Ishikawa (cell line): Measurements from ENCODE around the gene C16orf74.

Experiments used
- CEBPB ChIP-seq: IDR thresholded peaks from 2 replicates; pipeline ENCODE4 v1.6.1; 2012
- CREB1 ChIP-seq: IDR thresholded peaks from 2 replicates; pipeline ENCODE4 v1.6.1; 2012; ENCODE audit warnings: low read depth
- EGR1 ChIP-seq: IDR thresholded peaks from 2 replicates; pipeline ENCODE4 v1.6.1; 2012
- EP300 ChIP-seq: IDR thresholded peaks from 2 replicates; pipeline ENCODE4 v1.6.1; 2012; ENCODE audit warnings: borderline replicate concordance
- FOXM1 ChIP-seq: IDR thresholded peaks from 2 replicates; pipeline ENCODE4 v1.6.1; 2012; ENCODE audit warnings: low read depth, borderline replicate concordance
- NFIC ChIP-seq: IDR thresholded peaks from 2 replicates; pipeline ENCODE4 v1.6.1; 2012
- RAD21 ChIP-seq: IDR thresholded peaks from 2 replicates; pipeline ENCODE4 v1.6.1; 2012; ENCODE audit warnings: low read depth
- TAF1 ChIP-seq: IDR thresholded peaks from 2 replicates; pipeline ENCODE4 v1.6.1; 2012; ENCODE audit warnings: low read depth, mild to moderate bottlenecking
- TCF12 ChIP-seq: IDR thresholded peaks from 2 replicates; pipeline ENCODE4 v1.6.1; 2012; ENCODE audit warnings: low read depth
- TEAD4 ChIP-seq: IDR thresholded peaks from 2 replicates; pipeline ENCODE4 v1.6.1; 2012
- YY1 ChIP-seq: IDR thresholded peaks from 2 replicates; pipeline ENCODE4 v1.6.1; 2012; ENCODE audit warnings: low read depth
- ZBTB7A ChIP-seq: IDR thresholded peaks from 2 replicates; pipeline ENCODE4 v1.6.1; 2012; ENCODE audit warnings: low read depth
- TF ChIP-seq, protein P1 (sequence below): IDR thresholded peaks from 2 replicates; pipeline ENCODE4 v1.6.1; 2012
- TF ChIP-seq, protein P2 (sequence below): IDR thresholded peaks from 2 replicates; pipeline ENCODE4 v1.6.1; 2012
- TF ChIP-seq, protein P3 (sequence below): IDR thresholded peaks from 2 replicates; pipeline ENCODE4 v1.6.1; 2012; ENCODE audit warnings: low read depth, mild to moderate bottlenecking

Gene C16orf74

DNA sequence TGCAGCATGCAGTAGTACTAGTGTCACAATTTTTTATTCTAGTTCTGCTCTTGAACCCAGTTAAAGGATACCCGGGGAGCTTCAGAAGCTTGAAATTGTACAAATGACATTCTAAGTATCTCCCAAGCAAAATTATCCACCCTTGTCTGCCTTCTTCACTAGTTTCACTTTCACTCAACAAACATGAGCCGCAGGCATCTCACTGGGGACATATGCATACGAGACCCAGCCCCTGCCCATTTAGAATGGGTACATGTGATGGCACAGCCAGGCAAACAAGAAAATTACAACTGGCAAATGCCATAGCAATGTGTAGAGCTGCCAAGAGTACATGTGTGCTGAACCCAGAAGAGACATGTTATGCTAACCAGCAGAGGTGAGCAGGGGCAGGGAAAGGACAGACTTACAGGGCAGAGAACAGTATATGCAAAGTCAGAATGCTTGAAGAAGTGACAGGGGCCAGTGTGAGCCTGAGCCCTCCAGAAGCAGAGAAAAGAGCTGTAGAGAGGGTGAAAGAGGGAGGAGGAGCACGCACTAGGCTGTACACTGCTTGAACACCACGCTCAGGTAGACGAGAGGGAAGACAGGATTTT, 70.4 kb downstream of the C16orf74 start:
- TF ChIP-seq EP300 (no peak), TEAD4 (no peak), RAD21 (no peak), TAF1 (no peak), EGR1 (no peak), CEBPB (no peak), FOXM1 (no peak), TCF12 (no peak), CREB1 (no peak), ZBTB7A (no peak), NFIC (no peak), YY1 (no peak)
- TF ChIP-seq, protein P1, sequence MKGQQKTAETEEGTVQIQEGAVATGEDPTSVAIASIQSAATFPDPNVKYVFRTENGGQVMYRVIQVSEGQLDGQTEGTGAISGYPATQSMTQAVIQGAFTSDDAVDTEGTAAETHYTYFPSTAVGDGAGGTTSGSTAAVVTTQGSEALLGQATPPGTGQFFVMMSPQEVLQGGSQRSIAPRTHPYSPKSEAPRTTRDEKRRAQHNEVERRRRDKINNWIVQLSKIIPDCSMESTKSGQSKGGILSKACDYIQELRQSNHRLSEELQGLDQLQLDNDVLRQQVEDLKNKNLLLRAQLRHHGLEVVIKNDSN, result no peak
- TF ChIP-seq, protein P2, sequence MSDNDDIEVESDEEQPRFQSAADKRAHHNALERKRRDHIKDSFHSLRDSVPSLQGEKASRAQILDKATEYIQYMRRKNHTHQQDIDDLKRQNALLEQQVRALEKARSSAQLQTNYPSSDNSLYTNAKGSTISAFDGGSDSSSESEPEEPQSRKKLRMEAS, result no peak
- TF ChIP-seq, protein P3, sequence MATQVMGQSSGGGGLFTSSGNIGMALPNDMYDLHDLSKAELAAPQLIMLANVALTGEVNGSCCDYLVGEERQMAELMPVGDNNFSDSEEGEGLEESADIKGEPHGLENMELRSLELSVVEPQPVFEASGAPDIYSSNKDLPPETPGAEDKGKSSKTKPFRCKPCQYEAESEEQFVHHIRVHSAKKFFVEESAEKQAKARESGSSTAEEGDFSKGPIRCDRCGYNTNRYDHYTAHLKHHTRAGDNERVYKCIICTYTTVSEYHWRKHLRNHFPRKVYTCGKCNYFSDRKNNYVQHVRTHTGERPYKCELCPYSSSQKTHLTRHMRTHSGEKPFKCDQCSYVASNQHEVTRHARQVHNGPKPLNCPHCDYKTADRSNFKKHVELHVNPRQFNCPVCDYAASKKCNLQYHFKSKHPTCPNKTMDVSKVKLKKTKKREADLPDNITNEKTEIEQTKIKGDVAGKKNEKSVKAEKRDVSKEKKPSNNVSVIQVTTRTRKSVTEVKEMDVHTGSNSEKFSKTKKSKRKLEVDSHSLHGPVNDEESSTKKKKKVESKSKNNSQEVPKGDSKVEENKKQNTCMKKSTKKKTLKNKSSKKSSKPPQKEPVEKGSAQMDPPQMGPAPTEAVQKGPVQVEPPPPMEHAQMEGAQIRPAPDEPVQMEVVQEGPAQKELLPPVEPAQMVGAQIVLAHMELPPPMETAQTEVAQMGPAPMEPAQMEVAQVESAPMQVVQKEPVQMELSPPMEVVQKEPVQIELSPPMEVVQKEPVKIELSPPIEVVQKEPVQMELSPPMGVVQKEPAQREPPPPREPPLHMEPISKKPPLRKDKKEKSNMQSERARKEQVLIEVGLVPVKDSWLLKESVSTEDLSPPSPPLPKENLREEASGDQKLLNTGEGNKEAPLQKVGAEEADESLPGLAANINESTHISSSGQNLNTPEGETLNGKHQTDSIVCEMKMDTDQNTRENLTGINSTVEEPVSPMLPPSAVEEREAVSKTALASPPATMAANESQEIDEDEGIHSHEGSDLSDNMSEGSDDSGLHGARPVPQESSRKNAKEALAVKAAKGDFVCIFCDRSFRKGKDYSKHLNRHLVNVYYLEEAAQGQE, result no peak

DNA sequence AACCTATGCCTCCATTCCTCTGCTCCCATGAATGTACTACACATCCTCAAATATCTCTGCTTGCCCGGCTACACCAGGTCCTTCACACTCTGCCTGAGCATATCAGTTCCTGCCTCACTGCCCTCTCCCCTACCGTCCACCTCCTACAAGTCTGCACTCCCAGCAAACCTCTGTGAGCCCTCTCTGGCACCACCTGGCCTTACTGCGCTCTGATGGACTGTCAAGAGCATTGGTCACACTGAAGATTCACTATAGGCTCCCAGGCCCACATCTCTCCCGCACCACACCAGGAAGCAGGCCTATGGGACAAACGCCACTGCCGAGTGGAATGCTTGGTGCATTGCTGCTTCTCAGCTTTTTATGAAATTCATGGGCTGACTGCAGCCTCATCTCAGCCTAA, 71.0 kb downstream of the C16orf74 start:
- TF ChIP-seq TEAD4, result no peak
- TF ChIP-seq TCF12, result no peak

DNA sequence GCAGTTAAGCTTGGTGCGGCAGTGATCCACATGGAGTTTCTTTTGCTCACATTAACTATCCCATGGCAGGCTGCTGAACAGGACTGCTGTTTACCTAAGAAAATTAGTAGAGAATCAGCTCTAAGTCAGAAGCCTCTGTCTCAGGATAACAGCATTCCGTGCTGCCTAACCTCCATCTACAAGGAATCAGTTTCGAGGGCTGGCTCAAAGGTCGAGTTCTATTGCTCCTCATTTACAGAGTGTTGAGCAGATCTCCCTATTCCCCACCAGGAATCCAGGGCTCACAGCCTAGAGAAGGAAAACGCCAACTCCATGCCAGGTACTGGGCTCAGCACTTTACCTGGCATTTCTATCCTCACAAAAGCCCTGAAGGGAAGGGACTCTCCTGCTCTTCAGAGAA, 72.1 kb downstream of the C16orf74 start:
- TF ChIP-seq NFIC (no peak), TCF12 (no peak), TEAD4 (no peak), TAF1 (no peak), RAD21 (no peak), EGR1 (no peak), ZBTB7A (no peak), YY1 (no peak), CREB1 (no peak)
- TF ChIP-seq, protein P3, result no peak
- TF ChIP-seq, protein P1, result no peak
- TF ChIP-seq, protein P2, result no peak

DNA sequence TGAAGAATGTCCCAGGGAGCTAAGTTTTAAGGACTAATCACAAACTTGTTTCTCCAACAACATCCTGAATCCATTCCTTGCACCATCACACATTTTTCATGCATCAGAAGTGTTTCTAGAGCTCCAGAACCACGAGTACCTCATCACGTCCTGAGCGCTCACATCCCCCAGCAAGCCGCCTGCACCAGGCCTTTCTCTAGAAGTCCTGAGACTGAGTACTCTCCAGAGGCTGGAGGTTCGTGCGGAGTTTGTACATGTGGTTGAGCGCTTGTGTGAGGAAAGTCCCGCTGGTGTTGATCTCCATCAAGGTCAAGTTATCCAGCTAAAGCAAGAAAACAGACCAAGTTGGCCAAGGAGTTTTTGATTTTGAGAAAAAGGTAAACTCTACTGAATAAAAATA, 72.9 kb downstream of the C16orf74 start:
- TF ChIP-seq TEAD4 (no peak), FOXM1 (no peak), TCF12 (no peak)
- TF ChIP-seq, protein P3, result no peak

DNA sequence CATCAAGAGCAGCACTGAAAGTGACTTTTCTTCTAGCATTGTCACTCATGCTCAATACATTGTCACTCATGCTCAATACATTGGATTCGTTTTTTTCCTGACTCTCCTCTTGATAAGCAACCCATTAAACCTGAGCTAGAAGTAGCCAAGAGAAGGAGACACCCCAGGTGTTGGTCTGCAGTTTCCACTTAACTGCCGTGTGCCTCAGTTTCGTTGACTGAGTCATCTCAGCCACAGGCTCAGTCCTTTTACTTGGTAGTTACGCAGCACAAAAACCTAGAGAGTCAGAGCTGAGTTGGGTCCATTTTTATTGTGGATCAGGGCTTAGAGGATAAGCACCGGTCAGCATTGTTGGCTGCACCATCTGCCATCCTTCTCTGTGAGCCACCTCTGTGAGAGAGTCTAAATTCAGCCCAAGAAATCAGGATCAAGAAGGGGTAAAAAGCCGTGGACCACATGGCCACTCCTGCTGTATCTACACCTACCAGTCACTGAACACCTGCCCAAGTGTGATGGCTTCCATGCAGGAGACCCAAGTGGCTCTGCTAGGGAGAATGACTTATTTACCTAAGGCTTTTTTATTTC, 73.4 kb downstream of the C16orf74 start:
- no peak for TF ChIP-seq TCF12
- TF ChIP-seq, protein P1, result no peak
- TF ChIP-seq, protein P3, result no peak
- no peak for TF ChIP-seq ZBTB7A
- no peak for TF ChIP-seq EP300
- TF ChIP-seq TEAD4, result no peak
- no peak for TF ChIP-seq YY1
- TF ChIP-seq, protein P2, result no peak
- TF ChIP-seq TAF1, result no peak
- no peak for TF ChIP-seq RAD21
- TF ChIP-seq CEBPB, result no peak
- no peak for TF ChIP-seq FOXM1
- no peak for TF ChIP-seq EGR1
- TF ChIP-seq NFIC, result no peak
- no peak for TF ChIP-seq CREB1
